GM12878 (cell line): Measurements from ENCODE around the gene IER5. TPM values are rescaled to one million over a fixed set of nuclear protein-coding genes. Genes with fewer than 3 reads are reported as not detected.

Source experiments
- ATF7 ChIP-seq: fragments of 450-650 bp; IDR thresholded peaks from 2 replicates; pipeline ENCODE4 v1.6.1; 2016; ENCODE audit warnings: low read depth, mild to moderate bottlenecking
- CBX3 ChIP-seq: fragments of 200-600 bp; sonication (generic); IDR thresholded peaks from 2 replicates; pipeline ENCODE4 v1.6.1; 2016; ENCODE audit warnings: low read depth, borderline replicate concordance
- CBX5 ChIP-seq: sonication (generic); IDR thresholded peaks from 2 replicates; pipeline ENCODE4 v1.6.1; 2016; ENCODE audit warnings: low read depth, moderate library complexity, mild to moderate bottlenecking, inconsistent platforms
- CHD4 ChIP-seq: fragments of 200-600 bp; sonication (generic); IDR thresholded peaks from 2 replicates; pipeline ENCODE4 v1.6.1; 2016; ENCODE audit warnings: mild to moderate bottlenecking
- E4F1 ChIP-seq: fragments of 450-650 bp; IDR thresholded peaks from 2 replicates; pipeline ENCODE4 v1.6.1; 2018; ENCODE audit warnings: borderline replicate concordance, mild to moderate bottlenecking; ENCODE audit not compliant: partially characterized antibody
- EED ChIP-seq: sonication (generic); IDR thresholded peaks from 2 replicates; pipeline ENCODE4 v1.6.1; 2016; ENCODE audit warnings: antibody characterized with exemption, low read depth
- ELK1 ChIP-seq: IDR thresholded peaks from 2 replicates; pipeline ENCODE4 v1.6.1; 2012; ENCODE audit warnings: low read depth, low read length, improper control_type of control experiment
- ESRRA ChIP-seq: IDR thresholded peaks from 2 replicates; pipeline ENCODE4 v1.6.1; 2012; ENCODE audit warnings: mild to moderate bottlenecking, low read length, improper control_type of control experiment
- HDGF ChIP-seq: fragments of 450-650 bp; IDR thresholded peaks from 2 replicates; pipeline ENCODE4 v1.6.1; 2016; ENCODE audit warnings: antibody characterized with exemption
- IKZF1 ChIP-seq: fragments of 450-650 bp; conservative IDR thresholded peaks from 2 replicates; pipeline ENCODE4 v1.6.1; 2017; ENCODE audit warnings: antibody characterized with exemption, mild to moderate bottlenecking
- JUND ChIP-seq: IDR thresholded peaks from 2 replicates; pipeline ENCODE4 v1.6.1; 2012; ENCODE audit warnings: low read depth, mild to moderate bottlenecking, low read length, improper control_type of control experiment, moderate library complexity
- KDM1A ChIP-seq: fragments of 200-600 bp; sonication (generic); IDR thresholded peaks from 2 replicates; pipeline ENCODE4 v1.6.1; 2016; ENCODE audit warnings: borderline replicate concordance
- MEF2B ChIP-seq: fragments of 450-650 bp; IDR thresholded peaks from 2 replicates; pipeline ENCODE4 v1.6.1; 2018; ENCODE audit warnings: mild to moderate bottlenecking, moderate library complexity; ENCODE audit not compliant: partially characterized antibody, poor library complexity, severe bottlenecking
- MLLT1 ChIP-seq: fragments of 450-650 bp; IDR thresholded peaks from 2 replicates; pipeline ENCODE4 v1.6.1; 2016; ENCODE audit warnings: mild to moderate bottlenecking
- MTA2 ChIP-seq: fragments of 450-650 bp; IDR thresholded peaks from 2 replicates; pipeline ENCODE4 v1.6.1; 2016; ENCODE audit warnings: low read depth, mild to moderate bottlenecking, moderate library complexity
- MXI1 ChIP-seq: fragments of 150-350 bp; IDR thresholded peaks from 2 replicates; pipeline ENCODE4 v1.6.1; 2011; ENCODE audit warnings: low read depth, mild to moderate bottlenecking, inconsistent platforms, low read length, improper control_type of control experiment
- NFXL1 ChIP-seq: fragments of 450-650 bp; IDR thresholded peaks from 2 replicates; pipeline ENCODE4 v1.6.1; 2017; ENCODE audit warnings: antibody characterized with exemption, mild to moderate bottlenecking, borderline replicate concordance
- PKNOX1 ChIP-seq: fragments of 450-650 bp; IDR thresholded peaks from 2 replicates; pipeline ENCODE4 v1.6.1; 2016; ENCODE audit warnings: mild to moderate bottlenecking
- POLR2A ChIP-seq: IDR thresholded peaks from 2 replicates; pipeline ENCODE4 v1.6.1; 2011; ENCODE audit warnings: low read depth, mild to moderate bottlenecking, low read length
- POLR2AphosphoS5 ChIP-seq: IDR thresholded peaks from 2 replicates; pipeline ENCODE4 v1.6.1; 2011; ENCODE audit warnings: mild to moderate bottlenecking, low read length, inconsistent platforms
- RB1 ChIP-seq: fragments of 450-650 bp; formaldehyde crosslinking; IDR thresholded peaks from 2 replicates; pipeline ENCODE4 v1.6.1; 2017; ENCODE audit warnings: mild to moderate bottlenecking, borderline replicate concordance
- RBBP5 ChIP-seq: fragments of 200-600 bp; sonication (generic); conservative IDR thresholded peaks from 2 replicates; pipeline ENCODE4 v1.6.1; 2016
- RFX5 ChIP-seq: IDR thresholded peaks from 2 replicates; pipeline ENCODE4 v1.6.1; 2011; ENCODE audit warnings: low read depth, low read length, improper control_type of control experiment
- RUNX3 ChIP-seq: IDR thresholded peaks from 2 replicates; pipeline ENCODE4 v1.6.1; 2012; ENCODE audit warnings: low read length, inconsistent platforms
- TBL1XR1 ChIP-seq: IDR thresholded peaks from 2 replicates; pipeline ENCODE4 v1.6.1; 2012; ENCODE audit warnings: low read depth, low read length, improper control_type of control experiment
- TCF12 ChIP-seq: IDR thresholded peaks from 2 replicates; pipeline ENCODE4 v1.6.1; 2011; ENCODE audit warnings: low read depth, mild to moderate bottlenecking, low read length
- polyA plus RNA-seq, 11 experiments: library from polyadenylated mRNA; depleted of rRNA in 4 of 11; unstranded in 6 of 11; stranded (reverse) in 5 of 11; fragments of >200 nt; fragmentation: Nextera tagmentation in 4 of 11; fragmentation: Illumina TruSeq in 1 of 11; extraction: Ambion mirVana in 4 of 11; extraction: Trizol in 1 of 11; gene quantifications; 1 replicate in 1 of 11; 2 replicates in 10 of 11; pipeline versions ENCODE4 v1.2.1 to v1.2.3, GENCODE V29; 2011 to 2016; ENCODE audit warnings: inconsistent platforms in 2 of 11, missing spikeins in 2 of 11, low read depth in 1 of 11
- total RNA-seq, 4 experiments: library from RNA; depleted of rRNA in 3 of 4; stranded (reverse); fragments of >200 nt in 3 of 4; fragmentation: Illumina TruSeq in 1 of 4; extraction: Trizol in 1 of 4; gene quantifications; 2 replicates each; pipeline versions ENCODE4 v1.2.1 to v1.2.3, GENCODE V29; 2013 to 2021

The IER5 gene
- total and polyA plus RNA-seq, 10 of the 15 experiments (the other 5 are each of a cell fraction or from before 2014, with no cell fraction given), result 4.3 to 75.2 (median 30.5) TPM

GRCh38 chr1:181128592-181129497, 40.3 kb downstream of the IER5 start (continued):
- TF ChIP-seq MTA2, result peak; percentile 82; the same call in 1 of the 2 replicates
- no peak for TF ChIP-seq JUND
- TF ChIP-seq RFX5, result no peak
- peak; percentile 57 for TF ChIP-seq POLR2A
- TF ChIP-seq CHD4, result 0 out of 2 replicates have a peak, but pooled peaks have one; percentile 37
- peak; percentile 95 for TF ChIP-seq ESRRA
- peak; percentile 93 for TF ChIP-seq EED
- no peak for TF ChIP-seq CBX3
- TF ChIP-seq RBBP5, result no peak
- TF ChIP-seq HDGF, result peak; percentile 97
- no peak for TF ChIP-seq E4F1
- TF ChIP-seq IKZF1, result peak; percentile 98
- TF ChIP-seq ELK1, result no peak
- TF ChIP-seq TCF12, result peak; percentile 68; the same call in 1 of the 2 replicates
- TF ChIP-seq TBL1XR1, result peak; percentile 86
- 0 out of 2 replicates have a peak, but pooled peaks have one; percentile 34 for TF ChIP-seq ATF7
- 0 out of 2 replicates have a peak, but pooled peaks have one; percentile 26 for TF ChIP-seq MXI1
- no peak for TF ChIP-seq CBX5
- no peak for TF ChIP-seq PKNOX1
- no peak for TF ChIP-seq NFXL1
- no peak for TF ChIP-seq RB1
- TF ChIP-seq POLR2AphosphoS5, result peak; percentile 55; the same call in 1 of the 2 replicates
- TF ChIP-seq RUNX3, result no peak
- TF ChIP-seq KDM1A, result no peak
- TF ChIP-seq MLLT1, result peak; percentile 88
- peak; percentile 53 for TF ChIP-seq MEF2B
